ENCODE data around the gene CCL25.

Gene CCL25

DNA sequence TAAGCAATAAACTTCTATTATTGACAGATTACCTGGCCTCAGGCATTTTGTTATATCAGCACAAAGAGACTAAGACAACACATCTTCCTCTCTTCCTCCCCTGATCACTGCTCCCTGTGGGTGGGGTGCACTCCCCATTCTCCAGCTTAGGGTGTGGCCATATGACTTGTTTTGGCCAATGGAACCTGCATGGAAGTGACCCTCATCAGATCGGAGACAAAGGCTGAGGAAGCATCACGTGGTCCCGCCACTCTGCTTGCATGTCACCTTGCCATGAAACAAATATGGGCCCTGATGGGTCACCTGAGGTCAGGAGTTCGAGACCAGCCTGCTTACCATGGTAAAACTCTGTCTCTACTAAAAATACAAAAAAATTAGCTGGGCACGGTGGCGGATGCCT, 13.7 kb upstream of the CCL25 start:
- intact Hi-C loops (cut with DNase I; ENCODE audit: low total_unique reads), result no loop called here
- no peak for DNase-seq
- Histone ChIP-seq H3K4me1 (no peaks in the 10 kb centered on the region), H3K27me3 (peaks cover 0 to 12% of the 10 kb centered on the region in 2 donors), H3K9me3 (no peaks in the 10 kb centered on the region), H3K4me3 (no peak overlapping the region), H3K27ac (no peak overlapping the region), H3K36me3 (no peaks in the 10 kb centered on the region)
- TF ChIP-seq, protein P1, sequence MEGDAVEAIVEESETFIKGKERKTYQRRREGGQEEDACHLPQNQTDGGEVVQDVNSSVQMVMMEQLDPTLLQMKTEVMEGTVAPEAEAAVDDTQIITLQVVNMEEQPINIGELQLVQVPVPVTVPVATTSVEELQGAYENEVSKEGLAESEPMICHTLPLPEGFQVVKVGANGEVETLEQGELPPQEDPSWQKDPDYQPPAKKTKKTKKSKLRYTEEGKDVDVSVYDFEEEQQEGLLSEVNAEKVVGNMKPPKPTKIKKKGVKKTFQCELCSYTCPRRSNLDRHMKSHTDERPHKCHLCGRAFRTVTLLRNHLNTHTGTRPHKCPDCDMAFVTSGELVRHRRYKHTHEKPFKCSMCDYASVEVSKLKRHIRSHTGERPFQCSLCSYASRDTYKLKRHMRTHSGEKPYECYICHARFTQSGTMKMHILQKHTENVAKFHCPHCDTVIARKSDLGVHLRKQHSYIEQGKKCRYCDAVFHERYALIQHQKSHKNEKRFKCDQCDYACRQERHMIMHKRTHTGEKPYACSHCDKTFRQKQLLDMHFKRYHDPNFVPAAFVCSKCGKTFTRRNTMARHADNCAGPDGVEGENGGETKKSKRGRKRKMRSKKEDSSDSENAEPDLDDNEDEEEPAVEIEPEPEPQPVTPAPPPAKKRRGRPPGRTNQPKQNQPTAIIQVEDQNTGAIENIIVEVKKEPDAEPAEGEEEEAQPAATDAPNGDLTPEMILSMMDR (IDR thresholded peaks at IDR 0.05), result no peak

DNA sequence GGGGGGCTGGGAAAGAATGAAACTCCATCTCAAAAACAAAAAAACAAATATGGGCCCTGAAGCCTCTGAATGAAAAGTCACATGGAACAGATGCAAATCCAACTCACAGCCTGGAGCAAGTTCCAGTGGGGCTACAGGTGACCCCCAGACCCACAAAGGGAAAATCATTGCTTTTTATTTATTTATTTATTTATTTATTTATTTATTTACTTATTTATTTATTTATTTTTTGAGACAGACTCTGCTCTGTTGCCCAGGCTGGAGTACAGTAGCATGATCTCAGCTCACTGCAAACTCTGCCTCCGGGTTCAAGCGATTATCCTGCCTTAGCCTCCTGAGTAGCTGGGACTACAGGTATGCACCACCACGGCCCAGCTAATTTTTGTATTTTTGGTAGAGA, 13.3 kb upstream of the CCL25 start:
- intact Hi-C loops (cut with DNase I; ENCODE audit: low total_unique reads), result no loop called here
- no peak overlapping the region for H3K4me3 ChIP-seq

DNA sequence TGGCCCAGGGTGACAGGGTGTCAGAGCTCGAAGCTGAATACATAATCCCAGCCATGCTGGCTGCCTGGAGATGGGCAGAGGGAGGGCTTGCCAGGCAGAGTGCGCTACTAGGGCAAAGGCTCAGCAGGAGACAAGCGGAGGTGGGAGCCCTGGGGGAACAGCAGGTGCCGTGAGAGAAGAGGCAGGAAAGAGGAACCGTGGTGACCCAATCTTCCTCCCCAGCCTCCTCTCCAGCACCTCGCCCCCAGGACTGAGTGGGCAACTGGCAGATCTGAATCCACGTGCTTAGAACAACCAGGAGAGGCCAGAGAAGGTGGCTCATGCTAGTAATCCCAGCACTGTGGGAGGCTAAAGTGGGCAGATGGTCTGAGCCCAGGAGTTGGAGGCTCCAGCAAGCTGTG, 11.0 kb upstream of the CCL25 start:
- Histone ChIP-seq H3K36me3 (no peaks in the 10 kb centered on the region), H3K9me3 (no peaks in the 10 kb centered on the region), H3K4me3 (no peak overlapping the region), H3K27me3 (peaks cover 0 to 20% of the 10 kb centered on the region in 2 donors), H3K27ac (no peak overlapping the region), H3K4me1 (no peaks in the 10 kb centered on the region)
- intact Hi-C loops (cut with DNase I; ENCODE audit: low total_unique reads), result no loop called here
- TF ChIP-seq, protein P1 (IDR thresholded peaks at IDR 0.05), result no peak
- DNase-seq, result no peak

More for the DNA sequence above, 13.3 kb upstream of the CCL25 start:
- H3K27me3 ChIP-seq, result peaks cover 0 to 12% of the 10 kb centered on the region in 2 donors
- no peaks in the 10 kb centered on the region for H3K4me1 ChIP-seq
- H3K27ac ChIP-seq, result no peak overlapping the region
- DNase-seq, result no peak
- no peaks in the 10 kb centered on the region for H3K9me3 ChIP-seq
- TF ChIP-seq, protein P1 (IDR thresholded peaks at IDR 0.05), result no peak
- no peaks in the 10 kb centered on the region for H3K36me3 ChIP-seq

GRCh38 chr19:8042900-8043299, 9.7 kb upstream of the CCL25 start:
- Histone ChIP-seq H3K36me3 (no peaks in the 10 kb centered on the region), H3K27me3 (peaks cover 0 to 20% of the 10 kb centered on the region in 2 donors), H3K4me1 (no peaks in the 10 kb centered on the region), H3K27ac (no peak overlapping the region), H3K9me3 (no peaks in the 10 kb centered on the region), H3K4me3 (no peak overlapping the region)
- intact Hi-C loops (cut with DNase I; ENCODE audit: low total_unique reads), result no loop called here
- no peak for DNase-seq
- TF ChIP-seq, protein P1 (IDR thresholded peaks at IDR 0.05), result no peak

DNA sequence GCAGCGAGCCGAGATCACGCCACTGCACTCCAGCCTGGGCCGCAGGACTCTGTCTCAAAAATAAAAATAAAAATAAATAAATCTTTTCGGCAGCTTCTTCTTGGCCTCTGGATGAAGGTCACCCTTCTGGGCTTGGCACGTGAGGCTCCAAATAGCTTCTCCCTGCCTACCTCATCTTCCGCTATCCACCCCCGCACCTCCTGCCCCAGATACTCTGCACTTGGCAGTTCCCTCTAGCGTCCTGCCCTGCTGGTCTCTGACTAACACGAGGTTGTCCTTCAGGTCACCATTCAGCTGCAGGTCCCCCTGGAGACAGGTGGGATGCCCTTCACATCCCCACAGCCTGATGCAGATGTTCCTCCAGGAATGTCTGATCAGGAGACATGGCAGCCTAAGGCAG, 8.5 kb upstream of the CCL25 start:
- Histone ChIP-seq H3K9me3 (no peaks in the 10 kb centered on the region), H3K4me1 (no peaks in the 10 kb centered on the region), H3K4me3 (no peak overlapping the region), H3K27me3 (peaks cover 0 to 25% of the 10 kb centered on the region in 2 donors), H3K36me3 (no peaks in the 10 kb centered on the region), H3K27ac (no peak overlapping the region)
- TF ChIP-seq, protein P1 (IDR thresholded peaks at IDR 0.05), result no peak
- intact Hi-C loops (cut with DNase I; ENCODE audit: low total_unique reads), result no loop called here
- DNase-seq, result no peak
